ENCODE measurements around the gene LMLN.

LMLN gene

GRCh38 chr3:198051836-198052235, 91.8 kb downstream of the LMLN start:
- TF ChIP-seq ZBTB7A (IDR thresholded peaks at IDR 0.05; ENCODE audit: low read depth): no peak
- TF ChIP-seq USF1 (IDR thresholded peaks at IDR 0.05): no peak
- no peak for TF ChIP-seq TAF1 (IDR thresholded peaks at IDR 0.05; ENCODE audit: low read depth)
- TF ChIP-seq EGR1 (IDR thresholded peaks at IDR 0.05): no peak
- TF ChIP-seq CEBPB (IDR thresholded peaks at IDR 0.05): no peak
- no peak for TF ChIP-seq FOXM1 (IDR thresholded peaks at IDR 0.05; ENCODE audit: borderline replicate concordance, low read depth)
- TF ChIP-seq NFIC (IDR thresholded peaks at IDR 0.05): no peak
- no peak for TF ChIP-seq YY1 (IDR thresholded peaks at IDR 0.05; ENCODE audit: low read depth)
- TF ChIP-seq TEAD4 (IDR thresholded peaks at IDR 0.05): no peak
- no peak for TF ChIP-seq TCF12 (IDR thresholded peaks at IDR 0.05; ENCODE audit: low read depth)
- TF ChIP-seq REST (IDR thresholded peaks at IDR 0.05; ENCODE audit: low read depth): no peak
- TF ChIP-seq RAD21 (IDR thresholded peaks at IDR 0.05; ENCODE audit: low read depth): no peak
- TF ChIP-seq CREB1 (IDR thresholded peaks at IDR 0.05; ENCODE audit: low read depth): no peak

- no peak for TF ChIP-seq RAD21 (IDR thresholded peaks at IDR 0.05; ENCODE audit: low read depth)
- no peak for TF ChIP-seq TAF1 (IDR thresholded peaks at IDR 0.05; ENCODE audit: low read depth)
- no peak for TF ChIP-seq CREB1 (IDR thresholded peaks at IDR 0.05; ENCODE audit: low read depth)
- no peak for TF ChIP-seq CEBPB (IDR thresholded peaks at IDR 0.05)
- no peak for TF ChIP-seq TCF12 (IDR thresholded peaks at IDR 0.05; ENCODE audit: low read depth)
- no peak for TF ChIP-seq USF1 (IDR thresholded peaks at IDR 0.05)
These were observed 101.4 kb downstream of the LMLN start for GRCh38 chr3:198061119-198062067.

GRCh38 chr3:198062068-198062465, 102.0 kb downstream of the LMLN start:
- TF ChIP-seq CEBPB (IDR thresholded peaks at IDR 0.05): no peak
- TF ChIP-seq EP300 (IDR thresholded peaks at IDR 0.05; ENCODE audit: borderline replicate concordance): no peak
- no peak for TF ChIP-seq RAD21 (IDR thresholded peaks at IDR 0.05; ENCODE audit: low read depth)
- TF ChIP-seq YY1 (IDR thresholded peaks at IDR 0.05; ENCODE audit: low read depth): no peak

- TF ChIP-seq ZBTB7A (IDR thresholded peaks at IDR 0.05; ENCODE audit: low read depth): no peak
- no peak for TF ChIP-seq RAD21 (IDR thresholded peaks at IDR 0.05; ENCODE audit: low read depth)
These were observed 104.4 kb downstream of the LMLN start for GRCh38 chr3:198064420-198064819.

- no peak for TF ChIP-seq USF1 (IDR thresholded peaks at IDR 0.05)
- no peak for TF ChIP-seq CREB1 (IDR thresholded peaks at IDR 0.05; ENCODE audit: low read depth)
- no peak for TF ChIP-seq REST (IDR thresholded peaks at IDR 0.05; ENCODE audit: low read depth)
- TF ChIP-seq FOXM1 (IDR thresholded peaks at IDR 0.05; ENCODE audit: borderline replicate concordance, low read depth): no peak
- no peak for TF ChIP-seq TAF1 (IDR thresholded peaks at IDR 0.05; ENCODE audit: low read depth)
- no peak for TF ChIP-seq YY1 (IDR thresholded peaks at IDR 0.05; ENCODE audit: low read depth)
- no peak for TF ChIP-seq ZBTB7A (IDR thresholded peaks at IDR 0.05; ENCODE audit: low read depth)
- no peak for TF ChIP-seq CEBPB (IDR thresholded peaks at IDR 0.05)
- no peak for TF ChIP-seq TCF12 (IDR thresholded peaks at IDR 0.05; ENCODE audit: low read depth)
These were observed 105.9 kb downstream of the LMLN start for GRCh38 chr3:198065897-198066296.

GRCh38 chr3:198067416-198067815, 107.4 kb downstream of the LMLN start:
- no peak for TF ChIP-seq REST (IDR thresholded peaks at IDR 0.05; ENCODE audit: low read depth)
- no peak for TF ChIP-seq EP300 (IDR thresholded peaks at IDR 0.05; ENCODE audit: borderline replicate concordance)
- no peak for TF ChIP-seq YY1 (IDR thresholded peaks at IDR 0.05; ENCODE audit: low read depth)
- no peak for TF ChIP-seq ZBTB7A (IDR thresholded peaks at IDR 0.05; ENCODE audit: low read depth)
- TF ChIP-seq TAF1 (IDR thresholded peaks at IDR 0.05; ENCODE audit: low read depth): no peak
- TF ChIP-seq TCF12 (IDR thresholded peaks at IDR 0.05; ENCODE audit: low read depth): no peak
- no peak for TF ChIP-seq RAD21 (IDR thresholded peaks at IDR 0.05; ENCODE audit: low read depth)
- TF ChIP-seq CREB1 (IDR thresholded peaks at IDR 0.05; ENCODE audit: low read depth): no peak
- no peak for TF ChIP-seq FOXM1 (IDR thresholded peaks at IDR 0.05; ENCODE audit: borderline replicate concordance, low read depth)
- no peak for TF ChIP-seq NFIC (IDR thresholded peaks at IDR 0.05)
- TF ChIP-seq TEAD4 (IDR thresholded peaks at IDR 0.05): no peak
